GM13976 (cell line): Measurements from ENCODE around the gene SLC17A8.

ENCODE experiments used
- DNase-seq: peaks from one replicate; pipeline ENCODE4 v3.0.0; 2012; ENCODE audit warnings: low spot score
- CTCF ChIP-seq: IDR thresholded peaks from 2 replicates; pipeline ENCODE4 v1.5.1; 2012; ENCODE audit warnings: borderline replicate concordance, mild to moderate bottlenecking; ENCODE audit not compliant: insufficient read depth; ENCODE audit errors: extremely low read depth, missing control alignments, control extremely low read depth
- in situ Hi-C: fragments of 300-500 bp; cut with MboI; formaldehyde crosslinking; loops from one replicate; pipeline ENCODE4 v1.12.0; 2022; ENCODE audit warnings: low sequenced_read_pairs, mixed read lengths, inconsistent platforms; ENCODE audit not compliant: unreplicated experiment

SLC17A8 gene

GRCh38 chr12:100460702-100461101 lies 103.8 kb downstream of the SLC17A8 start:
- DNase-seq, result no peak
- no peak for TF ChIP-seq CTCF
- in situ Hi-C loops, result no loop called here

GRCh38 chr12:100461330-100461973 lies 104.6 kb downstream of the SLC17A8 start:
- no peak for TF ChIP-seq CTCF
- in situ Hi-C loops, result no loop called here
- DNase-seq, result no peak

GRCh38 chr12:100463661-100464060 lies 106.8 kb downstream of the SLC17A8 start:
- DNase-seq, result no peak
- in situ Hi-C loops, result no loop called here
- TF ChIP-seq CTCF, result no peak

GRCh38 chr12:100464529-100464928 lies 107.7 kb downstream of the SLC17A8 start:
- in situ Hi-C loops, result no loop called here
- TF ChIP-seq CTCF, result no peak
- no peak for DNase-seq

- no peak for DNase-seq
- in situ Hi-C loops, result no loop called here
- no peak for TF ChIP-seq CTCF
These were observed 111.3 kb downstream of the SLC17A8 start for GRCh38 chr12:100468126-100468525.
